ENCODE data around the gene ATP6V1B1. TPM values are rescaled to one million over a fixed set of nuclear protein-coding genes. Genes with fewer than 3 reads are reported as not detected.

The ATP6V1B1 gene
- total RNA-seq, 1 experiment from 2014 or later: 6.5 TPM

DNA sequence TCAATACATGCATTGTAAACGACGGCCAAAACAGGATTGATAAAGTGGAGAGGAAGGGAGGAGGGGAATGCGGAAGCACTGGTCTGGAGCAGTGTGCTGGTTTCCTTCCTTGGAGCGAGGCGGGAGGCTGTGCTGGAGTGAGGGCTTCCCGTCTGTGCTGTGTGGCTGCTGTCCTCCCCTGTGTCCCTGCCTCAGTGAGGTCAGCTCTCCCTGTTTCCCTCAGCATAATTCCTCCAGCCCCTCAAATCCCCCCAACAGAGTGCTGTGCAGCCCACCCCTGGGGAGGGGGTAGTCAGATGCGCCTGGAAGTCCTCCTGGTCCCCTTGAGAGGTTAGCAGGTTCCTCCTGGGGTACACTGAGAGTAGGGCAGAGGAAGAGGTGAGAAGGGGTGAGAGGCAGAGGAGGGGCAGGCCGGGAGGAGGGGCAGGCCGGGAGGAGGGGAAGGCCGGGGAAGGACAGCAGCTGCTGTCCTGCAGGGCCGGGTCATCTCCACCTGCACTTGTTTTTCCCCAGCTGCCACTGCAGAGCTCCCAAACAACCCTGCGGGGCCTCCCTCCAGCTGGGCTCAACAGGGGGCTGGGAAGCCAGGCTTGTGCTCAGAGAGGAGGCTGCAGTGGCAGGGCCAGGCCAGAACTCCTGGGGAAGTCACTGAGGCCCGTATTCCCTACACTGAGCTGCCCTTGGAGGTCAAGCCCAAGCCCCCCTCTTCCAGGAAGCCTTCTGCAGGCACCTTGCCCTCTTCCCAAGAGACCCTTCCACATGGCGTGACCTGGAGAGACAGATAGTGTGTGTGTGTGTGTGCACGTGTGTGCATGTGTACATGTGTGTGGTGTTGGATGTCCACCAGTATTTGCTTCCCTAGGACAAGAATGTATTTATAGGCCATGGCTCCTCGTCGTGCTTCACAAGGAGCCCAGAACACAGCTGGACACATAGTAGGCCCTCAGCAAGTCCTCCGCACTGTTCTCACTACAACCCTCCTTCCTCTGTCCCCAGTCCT, 13.2 kb upstream of the ATP6V1B1 start:
- ChIA-PET CTCF (interaction anchor here (0.5 to 2.0 kb wide), 3 partner anchors 8 to 52 kb away, joined by 3 to 8 read pairs (median 3); no protein-coding TSS in a partner anchor), POLR2A (ENCODE audit: low non-redundant PET) (no interaction called here)
- H3K9me3 ChIP-seq (ENCODE audit: low read depth, low read length, poor library complexity, severe bottlenecking): no peaks in the 10 kb centered on the region
- H3K4me3 ChIP-seq (ENCODE audit: low read depth, low read length, poor library complexity, severe bottlenecking): no peak overlapping the region
- no peak overlapping the region for H3K27ac ChIP-seq (ENCODE audit: low read depth, low read length, poor library complexity, severe bottlenecking)
- BruUV-seq (replicated peaks): no TSS peak
- intact Hi-C loops (cut with micrococcal nuclease; ENCODE audit: unreplicated experiment): no loop called here
- H3K4me1 ChIP-seq (ENCODE audit: insufficient read depth, low read length, poor library complexity, severe bottlenecking): no peaks in the 10 kb centered on the region
- H3K36me3 ChIP-seq (ENCODE audit: insufficient read depth, low read length, poor library complexity, severe bottlenecking): peaks cover 1% of the 10 kb centered on the region
- no peaks in the 10 kb centered on the region for H3K27me3 ChIP-seq (replicated peaks; ENCODE audit: insufficient read depth, low read depth, low read length, poor library complexity)
- peak; percentile 26 for DNase-seq (ENCODE audit: low spot score)
- TF ChIP-seq EZH2 (IDR thresholded peaks at IDR 0.05; ENCODE audit: borderline replicate concordance, low read depth, low read length, poor library complexity, severe bottlenecking) (no peak), CTCF (conservative IDR thresholded peaks at IDR 0.05; ENCODE audit: low read depth, low read length) (no peak)

GRCh38 chr2:70923378-70924015, 12.2 kb upstream of the ATP6V1B1 start:
- H3K9me3 ChIP-seq (ENCODE audit: low read depth, low read length, poor library complexity, severe bottlenecking): no peaks in the 10 kb centered on the region
- intact Hi-C loops (cut with micrococcal nuclease; ENCODE audit: unreplicated experiment): no loop called here
- H3K36me3 ChIP-seq (ENCODE audit: insufficient read depth, low read length, poor library complexity, severe bottlenecking): peaks cover 3% of the 10 kb centered on the region
- ChIA-PET CTCF (no interaction called here), POLR2A (ENCODE audit: low non-redundant PET) (no interaction called here)
- no TSS peak for BruUV-seq (replicated peaks)
- DNase-seq (ENCODE audit: low spot score): peak; percentile 41
- H3K27me3 ChIP-seq (replicated peaks; ENCODE audit: insufficient read depth, low read depth, low read length, poor library complexity): no peaks in the 10 kb centered on the region
- H3K27ac ChIP-seq (ENCODE audit: low read depth, low read length, poor library complexity, severe bottlenecking): no peak overlapping the region
- no peaks in the 10 kb centered on the region for H3K4me1 ChIP-seq (ENCODE audit: insufficient read depth, low read length, poor library complexity, severe bottlenecking)
- TF ChIP-seq CTCF (conservative IDR thresholded peaks at IDR 0.05; ENCODE audit: low read depth, low read length) (peak; percentile 53), EZH2 (IDR thresholded peaks at IDR 0.05; ENCODE audit: borderline replicate concordance, low read depth, low read length, poor library complexity, severe bottlenecking) (no peak)
- no peak overlapping the region for H3K4me3 ChIP-seq (ENCODE audit: low read depth, low read length, poor library complexity, severe bottlenecking)

- H3K4me1 ChIP-seq (ENCODE audit: insufficient read depth, low read length, poor library complexity, severe bottlenecking): no peaks in the 10 kb centered on the region
- no peak for DNase-seq (ENCODE audit: low spot score)
- H3K36me3 ChIP-seq (ENCODE audit: insufficient read depth, low read length, poor library complexity, severe bottlenecking): peaks cover 3% of the 10 kb centered on the region
- POLR2A ChIA-PET (ENCODE audit: low non-redundant PET): no interaction called here
- no peak overlapping the region for H3K27ac ChIP-seq (ENCODE audit: low read depth, low read length, poor library complexity, severe bottlenecking)
- CTCF ChIA-PET: no interaction called here
- H3K27me3 ChIP-seq (replicated peaks; ENCODE audit: insufficient read depth, low read depth, low read length, poor library complexity): no peaks in the 10 kb centered on the region
- intact Hi-C loops (cut with micrococcal nuclease; ENCODE audit: unreplicated experiment): no loop called here
- no peaks in the 10 kb centered on the region for H3K9me3 ChIP-seq (ENCODE audit: low read depth, low read length, poor library complexity, severe bottlenecking)
- BruUV-seq (replicated peaks): no TSS peak
- H3K4me3 ChIP-seq (ENCODE audit: low read depth, low read length, poor library complexity, severe bottlenecking): no peak overlapping the region
- no peak for TF ChIP-seq CTCF (conservative IDR thresholded peaks at IDR 0.05; ENCODE audit: low read depth, low read length)
- TF ChIP-seq EZH2 (IDR thresholded peaks at IDR 0.05; ENCODE audit: borderline replicate concordance, low read depth, low read length, poor library complexity, severe bottlenecking): no peak
These were observed 9.7 kb upstream of the ATP6V1B1 start for GRCh38 chr2:70926042-70926441.

Measured in A673 (cell line).